ENCODE data around the gene C3orf33.
A peak's percentile ranks its signal among the peaks of the same experiment; 100 is the strongest.

Gene C3orf33

DNA sequence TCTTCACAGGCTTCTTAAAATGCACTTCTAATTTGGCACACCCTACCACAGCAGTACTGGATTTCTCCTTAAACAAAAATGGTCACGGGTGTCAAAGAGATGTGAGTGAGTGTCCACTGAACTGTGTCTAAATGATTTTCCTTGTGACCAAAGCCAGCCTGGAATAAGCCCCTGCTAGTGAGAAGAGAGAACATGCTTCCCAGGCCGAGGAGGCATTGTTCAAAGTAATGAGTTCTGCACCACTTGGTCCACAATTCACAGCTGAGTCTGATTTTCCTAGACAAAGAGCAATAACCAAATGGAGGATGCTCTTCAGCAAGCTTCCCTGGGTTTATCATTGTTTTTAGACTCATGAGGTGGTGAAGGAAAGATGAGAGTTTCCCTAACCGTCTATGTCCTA is 65.0 kb downstream of the C3orf33 start:
- H3K4me1 ChIP-seq (ENCODE audit: insufficient read depth, low read length), result peaks cover 18% of the 10 kb centered on the region
- no peak overlapping the region for H2AFZ ChIP-seq (ENCODE audit: low read depth, low read length)
- H3K79me2 ChIP-seq (ENCODE audit: insufficient read depth, low read length), result no peaks in the 10 kb centered on the region
- ATAC-seq (ENCODE audit: insufficient read depth, low read depth) (no peak), DNase-seq (no peak)
- H3K4me2 ChIP-seq (ENCODE audit: insufficient read depth, low read length), result no peak overlapping the region
- H3K27me3 ChIP-seq (ENCODE audit: insufficient read depth, low read length, poor library complexity), result peaks cover 27% of the 10 kb centered on the region
- no peaks in the 10 kb centered on the region for H3K36me3 ChIP-seq (ENCODE audit: insufficient read depth, low read length)
- H3K27ac ChIP-seq (ENCODE audit: low read length), result no peak overlapping the region
- H4K20me1 ChIP-seq (ENCODE audit: insufficient read depth, low read length), result no peaks in the 10 kb centered on the region
- H3K9ac ChIP-seq (ENCODE audit: low read depth, low read length), result no peak overlapping the region
- H3K4me3 ChIP-seq (ENCODE audit: low read depth in 1 of 2, low read length in 2 of 2), result no peak overlapping the region
- no peak for TF ChIP-seq EZH2 (IDR thresholded peaks at IDR 0.05; ENCODE audit: borderline replicate concordance, low read depth, low read length, severe bottlenecking)
- TF ChIP-seq, protein P1, sequence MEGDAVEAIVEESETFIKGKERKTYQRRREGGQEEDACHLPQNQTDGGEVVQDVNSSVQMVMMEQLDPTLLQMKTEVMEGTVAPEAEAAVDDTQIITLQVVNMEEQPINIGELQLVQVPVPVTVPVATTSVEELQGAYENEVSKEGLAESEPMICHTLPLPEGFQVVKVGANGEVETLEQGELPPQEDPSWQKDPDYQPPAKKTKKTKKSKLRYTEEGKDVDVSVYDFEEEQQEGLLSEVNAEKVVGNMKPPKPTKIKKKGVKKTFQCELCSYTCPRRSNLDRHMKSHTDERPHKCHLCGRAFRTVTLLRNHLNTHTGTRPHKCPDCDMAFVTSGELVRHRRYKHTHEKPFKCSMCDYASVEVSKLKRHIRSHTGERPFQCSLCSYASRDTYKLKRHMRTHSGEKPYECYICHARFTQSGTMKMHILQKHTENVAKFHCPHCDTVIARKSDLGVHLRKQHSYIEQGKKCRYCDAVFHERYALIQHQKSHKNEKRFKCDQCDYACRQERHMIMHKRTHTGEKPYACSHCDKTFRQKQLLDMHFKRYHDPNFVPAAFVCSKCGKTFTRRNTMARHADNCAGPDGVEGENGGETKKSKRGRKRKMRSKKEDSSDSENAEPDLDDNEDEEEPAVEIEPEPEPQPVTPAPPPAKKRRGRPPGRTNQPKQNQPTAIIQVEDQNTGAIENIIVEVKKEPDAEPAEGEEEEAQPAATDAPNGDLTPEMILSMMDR (IDR thresholded peaks at IDR 0.05; ENCODE audit: borderline replicate concordance, extremely low read depth, low read length, poor library complexity, severe bottlenecking), result no peak
- H3K9me3 ChIP-seq (ENCODE audit: insufficient read depth, low read length, severe bottlenecking), result no peaks in the 10 kb centered on the region

DNA sequence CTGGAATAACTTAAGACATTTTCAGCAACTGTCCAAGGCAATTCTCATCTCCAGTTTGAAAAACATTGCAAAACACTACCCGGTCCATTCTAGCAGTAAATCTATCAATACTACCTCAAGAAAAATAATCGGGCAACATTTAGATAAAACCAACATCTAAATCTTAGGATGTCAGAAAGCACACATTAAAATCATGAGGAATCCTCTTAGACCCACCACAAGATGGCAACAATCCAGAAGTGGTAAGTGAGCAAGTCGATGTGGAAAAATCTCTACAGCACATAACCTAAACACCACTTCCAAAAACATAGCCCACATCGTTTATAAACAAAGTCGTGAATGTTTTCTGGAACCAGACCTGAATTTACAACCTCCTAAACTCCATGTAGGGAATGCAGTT is 66.9 kb downstream of the C3orf33 start:
- H4K20me1 ChIP-seq (ENCODE audit: insufficient read depth, low read length), result no peaks in the 10 kb centered on the region
- DNase-seq, result no peak
- H3K36me3 ChIP-seq (ENCODE audit: insufficient read depth, low read length), result no peaks in the 10 kb centered on the region
- H3K27ac ChIP-seq (ENCODE audit: low read length), result no peak overlapping the region
- H3K9ac ChIP-seq (ENCODE audit: low read depth, low read length), result no peak overlapping the region
- H3K79me2 ChIP-seq (ENCODE audit: insufficient read depth, low read length), result no peaks in the 10 kb centered on the region
- H3K27me3 ChIP-seq (ENCODE audit: insufficient read depth, low read length, poor library complexity), result peaks cover 17% of the 10 kb centered on the region
- no peaks in the 10 kb centered on the region for H3K9me3 ChIP-seq (ENCODE audit: insufficient read depth, low read length, severe bottlenecking)
- H3K4me3 ChIP-seq (ENCODE audit: low read depth in 1 of 2, low read length in 2 of 2), result no peak overlapping the region
- H3K4me2 ChIP-seq (ENCODE audit: insufficient read depth, low read length), result no peak overlapping the region
- TF ChIP-seq, protein P1 (IDR thresholded peaks at IDR 0.05; ENCODE audit: borderline replicate concordance, extremely low read depth, low read length, poor library complexity, severe bottlenecking), result peak; percentile 37
- TF ChIP-seq EZH2 (IDR thresholded peaks at IDR 0.05; ENCODE audit: borderline replicate concordance, low read depth, low read length, severe bottlenecking), result no peak
- no peak overlapping the region for H2AFZ ChIP-seq (ENCODE audit: low read depth, low read length)
- no peak for ATAC-seq (ENCODE audit: insufficient read depth, low read depth)
- peaks cover 7% of the 10 kb centered on the region for H3K4me1 ChIP-seq (ENCODE audit: insufficient read depth, low read length)

DNA sequence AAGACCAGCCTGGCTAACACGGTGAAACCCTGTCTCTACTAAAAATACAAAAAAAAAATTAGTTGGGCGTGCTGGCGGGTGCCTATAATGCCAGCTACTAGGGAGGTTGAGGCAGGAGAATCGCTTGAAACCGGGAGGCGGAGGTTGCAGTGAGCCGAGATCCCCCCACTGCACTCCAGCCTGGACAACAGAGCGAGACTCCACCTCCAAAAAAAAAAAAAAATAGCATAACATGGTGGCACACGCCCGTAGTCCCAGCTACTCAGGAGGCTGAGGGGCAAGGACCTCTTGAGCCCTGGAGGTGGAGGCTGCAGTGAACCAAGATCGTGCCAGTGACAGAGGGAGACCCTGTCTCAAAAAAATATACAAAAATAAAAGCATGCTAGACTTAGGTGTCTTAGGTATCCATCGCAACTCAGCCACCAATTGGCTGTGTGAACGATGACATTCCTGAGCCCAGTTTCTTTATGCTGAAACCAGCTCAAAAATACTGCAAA is 67.5 kb downstream of the C3orf33 start:
- H2AFZ ChIP-seq (ENCODE audit: low read depth, low read length), result no peak overlapping the region
- H3K4me2 ChIP-seq (ENCODE audit: insufficient read depth, low read length), result no peak overlapping the region
- TF ChIP-seq EZH2 (IDR thresholded peaks at IDR 0.05; ENCODE audit: borderline replicate concordance, low read depth, low read length, severe bottlenecking), result no peak
- TF ChIP-seq, protein P1 (IDR thresholded peaks at IDR 0.05; ENCODE audit: borderline replicate concordance, extremely low read depth, low read length, poor library complexity, severe bottlenecking), result no peak
- no peaks in the 10 kb centered on the region for H4K20me1 ChIP-seq (ENCODE audit: insufficient read depth, low read length)
- H3K9me3 ChIP-seq (ENCODE audit: insufficient read depth, low read length, severe bottlenecking), result no peaks in the 10 kb centered on the region
- H3K4me3 ChIP-seq (ENCODE audit: low read depth in 1 of 2, low read length in 2 of 2), result no peak overlapping the region
- no peaks in the 10 kb centered on the region for H3K36me3 ChIP-seq (ENCODE audit: insufficient read depth, low read length)
- H3K9ac ChIP-seq (ENCODE audit: low read depth, low read length), result no peak overlapping the region
- no peak overlapping the region for H3K27ac ChIP-seq (ENCODE audit: low read length)
- no peak for ATAC-seq (ENCODE audit: insufficient read depth, low read depth)
- no peak for DNase-seq
- H3K27me3 ChIP-seq (ENCODE audit: insufficient read depth, low read length, poor library complexity), result peaks cover 12% of the 10 kb centered on the region
- peaks cover 3% of the 10 kb centered on the region for H3K4me1 ChIP-seq (ENCODE audit: insufficient read depth, low read length)
- H3K79me2 ChIP-seq (ENCODE audit: insufficient read depth, low read length), result no peaks in the 10 kb centered on the region

Data from DND-41 (cell line).